Nucleus accumbens (tissue), 56 donors: ENCODE data around the gene ZNF592.

Source experiments
- DNase-seq, 56 donors: peaks; one replicate each; lab custom pipeline; 2025; lab: John Stamatoyannopoulos, UW

ZNF592 gene

GRCh38 chr15:84842781-84843180 is 94.4 kb downstream of the ZNF592 start:
- no peak for DNase-seq

GRCh38 chr15:84844964-84845363 is 96.6 kb downstream of the ZNF592 start:
- no peak for DNase-seq

- peak in 8 of 56 donors; percentile 5 to 44 (median 12) for DNase-seq
These were observed 97.2 kb downstream of the ZNF592 start for GRCh38 chr15:84845631-84846030.

GRCh38 chr15:84846269-84846668 is 97.9 kb downstream of the ZNF592 start:
- no peak for DNase-seq

- no peak for DNase-seq
These were observed 99.0 kb downstream of the ZNF592 start for GRCh38 chr15:84847382-84847781.

GRCh38 chr15:84852212-84852611 is 103.8 kb downstream of the ZNF592 start:
- DNase-seq: no peak

- no peak for DNase-seq
These were observed 106.7 kb downstream of the ZNF592 start for GRCh38 chr15:84855136-84855535.

- DNase-seq: no peak
These were observed 107.4 kb downstream of the ZNF592 start for GRCh38 chr15:84855765-84856164.
